ENCODE data around the gene RAB3A.

- no peak for TF ChIP-seq CTCF (IDR thresholded peaks at IDR 0.05; ENCODE audit: insufficient read depth, low read length, poor library complexity, severe bottlenecking)
- TF ChIP-seq EZH2phosphoT487 (conservative IDR thresholded peaks at IDR 0.05; ENCODE audit: low read length), result no peak
Measured at GRCh38 chr19:18196511-18196845, 7.4 kb downstream of the RAB3A start.
